ENCODE measurements around the gene MYO1B. TPM values are rescaled to one million over a fixed set of nuclear protein-coding genes. Genes with fewer than 3 reads are reported as not detected.

Gene MYO1B
- polyA plus RNA-seq, 1 donor from 2014 or later, result 72.2 TPM

DNA sequence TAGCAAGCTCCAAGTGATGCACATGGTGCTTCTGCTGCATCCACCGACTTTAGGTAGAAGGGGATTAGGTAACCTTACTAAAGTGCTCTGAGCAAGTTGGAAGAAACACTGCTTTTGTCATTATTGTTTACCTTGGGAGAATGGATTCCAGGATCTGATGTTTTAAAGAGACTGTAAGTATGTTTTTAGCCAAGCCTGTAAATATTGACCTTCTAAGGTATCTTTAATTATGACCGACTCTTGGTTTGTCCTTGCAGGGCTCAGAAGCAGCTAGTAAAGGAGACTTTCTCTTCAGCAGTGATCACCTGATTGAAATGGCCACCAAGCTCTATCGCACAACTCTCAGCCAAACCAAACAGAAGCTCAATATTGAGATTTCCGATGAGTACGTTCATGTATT, 170.7 kb downstream of the MYO1B start:
- no peak overlapping the region for H3K4me3 ChIP-seq (ENCODE audit: low read length)
- H3K79me2 ChIP-seq (replicated peaks; ENCODE audit: insufficient read depth, low read length), result no peaks in the 10 kb centered on the region
- no peak overlapping the region for H2AFZ ChIP-seq (ENCODE audit: low read depth, low read length)
- no peaks in the 10 kb centered on the region for H3K27me3 ChIP-seq (ENCODE audit: insufficient read depth, low read depth, low read length)
- H3K9me3 ChIP-seq (ENCODE audit: low read length), result no peaks in the 10 kb centered on the region
- H4K20me1 ChIP-seq (ENCODE audit: insufficient read depth), result no peaks in the 10 kb centered on the region
- no peak overlapping the region for H3K9ac ChIP-seq (ENCODE audit: low read length)
- H3F3A ChIP-seq (ENCODE audit: insufficient read depth, low read length, poor library complexity, severe bottlenecking), result no peaks in the 10 kb centered on the region
- peaks cover 11% of the 10 kb centered on the region for H3K36me3 ChIP-seq (ENCODE audit: insufficient read depth, low read length)
- no peak overlapping the region for H3K4me2 ChIP-seq (ENCODE audit: low read length)
- H3K9me2 ChIP-seq (ENCODE audit: insufficient read depth, low read length), result no peaks in the 10 kb centered on the region
- no peak overlapping the region for H3K27ac ChIP-seq (ENCODE audit: low read length)
- TF ChIP-seq MXI1 (conservative IDR thresholded peaks at IDR 0.05; ENCODE audit: poor library complexity, severe bottlenecking) (no peak), EZH2 (IDR thresholded peaks at IDR 0.05; ENCODE audit: borderline replicate concordance, insufficient read depth, low read length, poor library complexity, severe bottlenecking) (no peak)

DNA sequence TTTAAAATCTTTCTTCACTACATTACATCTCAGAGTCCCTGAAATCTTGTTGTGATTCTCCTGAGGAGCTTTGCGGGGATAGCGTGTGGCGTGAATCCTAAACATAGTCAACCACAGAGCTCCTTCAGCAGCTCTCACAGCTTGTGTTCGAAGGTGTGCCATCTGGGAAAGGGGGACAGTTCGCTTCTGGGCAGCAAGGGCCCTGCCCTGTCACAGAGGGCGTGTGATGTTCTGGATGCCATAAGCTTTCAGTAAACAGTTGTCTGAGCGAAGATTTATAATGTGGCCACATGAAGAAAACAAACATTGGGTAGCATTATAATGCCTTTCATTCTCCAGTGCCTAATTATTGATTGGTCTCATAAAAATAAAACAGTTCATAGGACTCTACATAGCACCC, 172.5 kb downstream of the MYO1B start:
- no peak overlapping the region for H3K4me3 ChIP-seq (ENCODE audit: low read length)
- H3F3A ChIP-seq (ENCODE audit: insufficient read depth, low read length, poor library complexity, severe bottlenecking), result no peaks in the 10 kb centered on the region
- H3K9me3 ChIP-seq (ENCODE audit: low read length), result no peaks in the 10 kb centered on the region
- no peaks in the 10 kb centered on the region for H3K79me2 ChIP-seq (replicated peaks; ENCODE audit: insufficient read depth, low read length)
- TF ChIP-seq TAF1 (IDR thresholded peaks at IDR 0.05; ENCODE audit: low read depth) (no peak), MXI1 (conservative IDR thresholded peaks at IDR 0.05; ENCODE audit: poor library complexity, severe bottlenecking) (no peak), POLR2AphosphoS5 (IDR thresholded peaks at IDR 0.05) (no peak), EZH2 (IDR thresholded peaks at IDR 0.05; ENCODE audit: borderline replicate concordance, insufficient read depth, low read length, poor library complexity, severe bottlenecking) (no peak), SMC3 (conservative IDR thresholded peaks at IDR 0.05; ENCODE audit: poor library complexity) (no peak), RAD21 (conservative IDR thresholded peaks at IDR 0.05) (no peak), CTCF (IDR thresholded peaks at IDR 0.05; ENCODE audit: poor library complexity, severe bottlenecking) (no peak), EP300 (conservative IDR thresholded peaks at IDR 0.05; ENCODE audit: poor library complexity, severe bottlenecking) (no peak)
- TF ChIP-seq, protein P1, sequence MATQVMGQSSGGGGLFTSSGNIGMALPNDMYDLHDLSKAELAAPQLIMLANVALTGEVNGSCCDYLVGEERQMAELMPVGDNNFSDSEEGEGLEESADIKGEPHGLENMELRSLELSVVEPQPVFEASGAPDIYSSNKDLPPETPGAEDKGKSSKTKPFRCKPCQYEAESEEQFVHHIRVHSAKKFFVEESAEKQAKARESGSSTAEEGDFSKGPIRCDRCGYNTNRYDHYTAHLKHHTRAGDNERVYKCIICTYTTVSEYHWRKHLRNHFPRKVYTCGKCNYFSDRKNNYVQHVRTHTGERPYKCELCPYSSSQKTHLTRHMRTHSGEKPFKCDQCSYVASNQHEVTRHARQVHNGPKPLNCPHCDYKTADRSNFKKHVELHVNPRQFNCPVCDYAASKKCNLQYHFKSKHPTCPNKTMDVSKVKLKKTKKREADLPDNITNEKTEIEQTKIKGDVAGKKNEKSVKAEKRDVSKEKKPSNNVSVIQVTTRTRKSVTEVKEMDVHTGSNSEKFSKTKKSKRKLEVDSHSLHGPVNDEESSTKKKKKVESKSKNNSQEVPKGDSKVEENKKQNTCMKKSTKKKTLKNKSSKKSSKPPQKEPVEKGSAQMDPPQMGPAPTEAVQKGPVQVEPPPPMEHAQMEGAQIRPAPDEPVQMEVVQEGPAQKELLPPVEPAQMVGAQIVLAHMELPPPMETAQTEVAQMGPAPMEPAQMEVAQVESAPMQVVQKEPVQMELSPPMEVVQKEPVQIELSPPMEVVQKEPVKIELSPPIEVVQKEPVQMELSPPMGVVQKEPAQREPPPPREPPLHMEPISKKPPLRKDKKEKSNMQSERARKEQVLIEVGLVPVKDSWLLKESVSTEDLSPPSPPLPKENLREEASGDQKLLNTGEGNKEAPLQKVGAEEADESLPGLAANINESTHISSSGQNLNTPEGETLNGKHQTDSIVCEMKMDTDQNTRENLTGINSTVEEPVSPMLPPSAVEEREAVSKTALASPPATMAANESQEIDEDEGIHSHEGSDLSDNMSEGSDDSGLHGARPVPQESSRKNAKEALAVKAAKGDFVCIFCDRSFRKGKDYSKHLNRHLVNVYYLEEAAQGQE (IDR thresholded peaks at IDR 0.05; ENCODE audit: borderline replicate concordance), result no peak
- no peaks in the 10 kb centered on the region for H4K20me1 ChIP-seq (ENCODE audit: insufficient read depth)
- no peak overlapping the region for H2AFZ ChIP-seq (ENCODE audit: low read depth, low read length)
- no peak overlapping the region for H3K4me2 ChIP-seq (ENCODE audit: low read length)
- no peak overlapping the region for H3K9ac ChIP-seq (ENCODE audit: low read length)
- H3K27me3 ChIP-seq (ENCODE audit: insufficient read depth, low read depth, low read length), result no peaks in the 10 kb centered on the region
- H3K36me3 ChIP-seq (ENCODE audit: insufficient read depth, low read length), result peaks cover 11% of the 10 kb centered on the region
- no peak overlapping the region for H3K27ac ChIP-seq (ENCODE audit: low read length)
- no peaks in the 10 kb centered on the region for H3K9me2 ChIP-seq (ENCODE audit: insufficient read depth, low read length)

DNA sequence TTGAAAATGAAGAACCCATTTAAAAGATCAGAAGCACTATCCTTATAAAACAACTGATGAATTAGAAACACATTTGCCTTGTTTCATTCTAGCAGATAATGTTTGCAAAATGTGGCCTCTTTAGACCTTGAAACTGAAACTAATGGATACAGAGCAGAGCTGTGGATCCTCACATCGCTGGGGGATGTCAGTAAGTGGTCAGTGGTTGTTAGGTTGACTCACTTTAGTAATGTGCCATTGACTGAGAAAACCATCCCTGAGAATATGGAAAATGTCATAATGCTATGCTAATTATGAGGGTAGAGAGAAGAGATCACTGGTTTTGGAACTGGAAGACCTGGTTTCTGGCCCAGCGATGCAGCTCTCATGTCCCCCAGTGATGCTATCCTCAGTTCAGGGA, 176.7 kb downstream of the MYO1B start:
- Histone ChIP-seq H3K27me3 (ENCODE audit: insufficient read depth, low read depth, low read length) (no peaks in the 10 kb centered on the region), H3K4me2 (ENCODE audit: low read length) (no peak overlapping the region), H3F3A (ENCODE audit: insufficient read depth, low read length, poor library complexity, severe bottlenecking) (no peaks in the 10 kb centered on the region), H3K4me3 (ENCODE audit: low read length) (no peak overlapping the region), H2AFZ (ENCODE audit: low read depth, low read length) (no peak overlapping the region), H3K36me3 (ENCODE audit: insufficient read depth, low read length) (peaks cover 5% of the 10 kb centered on the region), H3K9me3 (ENCODE audit: low read length) (no peaks in the 10 kb centered on the region), H3K27ac (ENCODE audit: low read length) (no peak overlapping the region), H3K9ac (ENCODE audit: low read length) (no peak overlapping the region), H3K79me2 (replicated peaks; ENCODE audit: insufficient read depth, low read length) (no peaks in the 10 kb centered on the region), H3K9me2 (ENCODE audit: insufficient read depth, low read length) (no peaks in the 10 kb centered on the region), H4K20me1 (ENCODE audit: insufficient read depth) (no peaks in the 10 kb centered on the region)
- TF ChIP-seq TAF1 (IDR thresholded peaks at IDR 0.05; ENCODE audit: low read depth), result no peak
- TF ChIP-seq RAD21 (conservative IDR thresholded peaks at IDR 0.05), result no peak
- no peak for TF ChIP-seq EP300 (conservative IDR thresholded peaks at IDR 0.05; ENCODE audit: poor library complexity, severe bottlenecking)
- no peak for TF ChIP-seq SMC3 (conservative IDR thresholded peaks at IDR 0.05; ENCODE audit: poor library complexity)
- no peak for TF ChIP-seq MXI1 (conservative IDR thresholded peaks at IDR 0.05; ENCODE audit: poor library complexity, severe bottlenecking)
- no peak for TF ChIP-seq CTCF (IDR thresholded peaks at IDR 0.05; ENCODE audit: poor library complexity, severe bottlenecking)
